Suprapubic skin (tissue), 4 donors: ENCODE measurements around the gene LAMC3.

Experiments
- CTCF ChIP-seq, 2 donors: fragments of 200-600 bp in 1 of 2; fragments of 450-650 bp in 1 of 2; sonication (generic) in 1 of 2; IDR thresholded peaks; one replicate each; pipeline ENCODE4 v1.5.1; 2016 to 2019; ENCODE audit warnings: antibody characterized with exemption in 2 of 2, mild to moderate bottlenecking in 1 of 2, moderate library complexity in 1 of 2
- EP300 ChIP-seq: sonication (generic); formaldehyde crosslinking; IDR thresholded peaks from one replicate; pipeline ENCODE4 v1.6.1; 2017; ENCODE audit warnings: antibody characterized with exemption
- POLR2A ChIP-seq, 2 donors: fragments of 450-650 bp; IDR thresholded peaks; one replicate each; pipeline ENCODE4 v1.6.1; 2017; ENCODE audit warnings: antibody characterized with exemption in 2 of 2, mild to moderate bottlenecking in 2 of 2, moderate library complexity in 2 of 2
- POLR2AphosphoS5 ChIP-seq, 3 donors: sonication (generic); formaldehyde crosslinking; IDR thresholded peaks; one replicate each; pipeline ENCODE4 v1.6.1; 2017; ENCODE audit warnings: antibody characterized with exemption in 3 of 3

DNA sequence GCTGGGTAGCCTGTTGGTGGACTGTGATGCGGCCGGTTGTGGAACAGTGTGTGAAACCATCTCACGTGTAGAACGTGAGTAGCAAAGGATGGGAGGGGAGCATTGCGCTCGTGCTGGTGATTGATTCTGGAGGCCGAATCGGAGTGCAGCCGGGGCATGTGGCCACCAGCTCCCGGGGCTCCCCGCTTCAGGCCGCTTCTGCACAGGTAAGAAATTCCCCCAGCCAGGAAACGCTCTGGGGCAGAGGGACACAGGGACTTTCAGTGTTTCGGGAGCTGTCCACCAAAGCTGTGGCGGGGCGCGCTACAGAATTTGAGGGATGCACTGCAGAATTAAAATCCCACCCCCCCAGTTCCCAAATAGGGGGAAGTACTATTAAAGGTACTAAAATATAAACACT lies 41.9 kb downstream of the LAMC3 start:
- no peak for TF ChIP-seq CTCF (IDR thresholded peaks at IDR 0.05)
- TF ChIP-seq POLR2A (IDR thresholded peaks at IDR 0.05): no peak
- no peak for TF ChIP-seq POLR2AphosphoS5 (IDR thresholded peaks at IDR 0.05)
- no peak for TF ChIP-seq EP300
